Measurements from ENCODE around the gene ANKRD23. TPM values are rescaled to one million over a fixed set of nuclear protein-coding genes. Genes with fewer than 3 reads are reported as not detected.
A peak's percentile ranks its signal among the peaks of the same experiment; 100 is the strongest.

ANKRD23 gene
- total and polyA plus RNA-seq, 3 donors from 2014 or later: 5.3 to 7.5 (median 6.8) TPM

GRCh38 chr2:96839875-96840850 is 3.7 kb downstream of the ANKRD23 start:
- intact Hi-C loops (cut with DNase I; ENCODE audit: low total_unique reads): no loop called here
- Histone ChIP-seq H3K27ac (no peak overlapping the region), H3K4me3 (no peak overlapping the region), H3K27me3 (no peaks in the 10 kb centered on the region), H3K9me3 (no peaks in the 10 kb centered on the region), H3K36me3 (ENCODE audit: low read depth, missing control alignments) (no peaks in the 10 kb centered on the region), H3K4me1 (peaks cover 6% of the 10 kb centered on the region)
- no peak for TF ChIP-seq POLR2A (IDR thresholded peaks at IDR 0.05)
- TF ChIP-seq CTCF (IDR thresholded peaks at IDR 0.05): no peak
- 73 to 75% methylated on average over 4 to 37 of the region's 37 CpGs for WGBS, 2 donors
- no peak for DNase-seq

GRCh38 chr2:96839293-96839874 is 4.4 kb downstream of the ANKRD23 start:
- intact Hi-C loops (cut with DNase I; ENCODE audit: low total_unique reads): no loop called here
- Histone ChIP-seq H3K36me3 (ENCODE audit: low read depth, missing control alignments) (no peaks in the 10 kb centered on the region), H3K27me3 (no peaks in the 10 kb centered on the region), H3K4me3 (no peak overlapping the region), H3K9me3 (no peaks in the 10 kb centered on the region), H3K4me1 (peaks cover 6% of the 10 kb centered on the region), H3K27ac (no peak overlapping the region)
- peak; percentile 41 for DNase-seq
- WGBS, 2 donors: 52% methylated on average over 42 of the region's 42 CpGs; no CpG with 5 or more reads in 1 of the 2 donors
- no peak for TF ChIP-seq CTCF (IDR thresholded peaks at IDR 0.05)
- no peak for TF ChIP-seq POLR2A (IDR thresholded peaks at IDR 0.05)

- no peak for DNase-seq
- H3K36me3 ChIP-seq (ENCODE audit: low read depth, missing control alignments): no peaks in the 10 kb centered on the region
- no peaks in the 10 kb centered on the region for H3K9me3 ChIP-seq
- no peak overlapping the region for H3K27ac ChIP-seq
- no peak overlapping the region for H3K4me3 ChIP-seq
- intact Hi-C loops (cut with DNase I; ENCODE audit: low total_unique reads): no loop called here
- WGBS, 2 donors: 88 to 100% methylated on average over 3 to 20 of the region's 23 CpGs
- H3K4me1 ChIP-seq: peaks cover 6% of the 10 kb centered on the region
- no peaks in the 10 kb centered on the region for H3K27me3 ChIP-seq
- TF ChIP-seq CTCF (IDR thresholded peaks at IDR 0.05) (no peak), POLR2A (IDR thresholded peaks at IDR 0.05) (no peak)
Observed at GRCh38 chr2:96838345-96839292, 5.2 kb downstream of the ANKRD23 start.

- Histone ChIP-seq H3K36me3 (ENCODE audit: low read depth, missing control alignments) (no peaks in the 10 kb centered on the region), H3K27ac (no peak overlapping the region), H3K4me1 (peaks cover 13% of the 10 kb centered on the region), H3K4me3 (no peak overlapping the region), H3K9me3 (no peaks in the 10 kb centered on the region), H3K27me3 (no peaks in the 10 kb centered on the region)
- TF ChIP-seq POLR2A (IDR thresholded peaks at IDR 0.05): no peak
- no peak for TF ChIP-seq CTCF (IDR thresholded peaks at IDR 0.05)
- intact Hi-C loops (cut with DNase I; ENCODE audit: low total_unique reads): no loop called here
- no peak for DNase-seq
- WGBS, 2 donors: 92 to 94% methylated on average over 9 of the region's 9 CpGs
Observed at GRCh38 chr2:96837575-96837974, 6.2 kb downstream of the ANKRD23 start.
